Effector memory CD4-positive, alpha-beta T cell (primary cell): ENCODE data around the gene ADGRB3.
"Not testable (repeated sequence)": the region's sequence is repeated elsewhere in the genome, so short reads cannot be mapped to it uniquely, and the experiment has no call there.

Experiments
- DNase-seq, 3 donors: peaks; one replicate each; pipeline ENCODE4 v3.0.0-alpha.2; 2020
- H3K27ac ChIP-seq: 2 replicates; pipeline ENCODE4 v1.7.0; 2013; ENCODE audit warnings: mild to moderate bottlenecking, low read length, moderate library complexity; ENCODE audit not compliant: insufficient read depth, poor library complexity, severe bottlenecking
- H3K27me3 ChIP-seq: replicated peaks from 2 replicates; pipeline ENCODE4 v1.7.0; 2013; ENCODE audit warnings: mild to moderate bottlenecking, low read length; ENCODE audit not compliant: insufficient read depth, control insufficient read depth, poor library complexity, severe bottlenecking
- H3K36me3 ChIP-seq: 2 replicates; pipeline ENCODE4 v1.7.0; 2013; ENCODE audit warnings: mild to moderate bottlenecking, low read length, moderate library complexity; ENCODE audit not compliant: control insufficient read depth, insufficient read depth
- H3K4me1 ChIP-seq: 2 replicates; pipeline ENCODE4 v1.7.0; 2013; ENCODE audit warnings: low read length, mild to moderate bottlenecking; ENCODE audit not compliant: control insufficient read depth, insufficient read depth, poor library complexity, severe bottlenecking
- H3K4me3 ChIP-seq: 2 replicates; pipeline ENCODE4 v1.7.0; 2013; ENCODE audit warnings: low read length, low read depth, mild to moderate bottlenecking; ENCODE audit not compliant: insufficient read depth, poor library complexity, severe bottlenecking
- H3K9me3 ChIP-seq: 2 replicates; pipeline ENCODE4 v1.7.0; 2013; ENCODE audit warnings: mild to moderate bottlenecking, low read length, moderate library complexity; ENCODE audit not compliant: control insufficient read depth

The ADGRB3 gene

GRCh38 chr6:68730291-68731054 is 95.4 kb downstream of the ADGRB3 start:
- Histone ChIP-seq H3K36me3 (no peaks in the 10 kb centered on the region), H3K4me3 (no peak overlapping the region), H3K27me3 (no peaks in the 10 kb centered on the region), H3K9me3 (no peaks in the 10 kb centered on the region), H3K27ac (no peak overlapping the region), H3K4me1 (no peaks in the 10 kb centered on the region)
- no peak for DNase-seq

GRCh38 chr6:68732423-68732822 is 97.3 kb downstream of the ADGRB3 start:
- no peak overlapping the region for H3K27ac ChIP-seq
- no peak overlapping the region for H3K4me3 ChIP-seq
- no peaks in the 10 kb centered on the region for H3K9me3 ChIP-seq
- H3K36me3 ChIP-seq, result no peaks in the 10 kb centered on the region
- H3K27me3 ChIP-seq, result no peaks in the 10 kb centered on the region
- no peaks in the 10 kb centered on the region for H3K4me1 ChIP-seq
- no peak for DNase-seq

GRCh38 chr6:68735866-68736265 is 100.8 kb downstream of the ADGRB3 start:
- Histone ChIP-seq H3K9me3 (no peaks in the 10 kb centered on the region), H3K27ac (no peak overlapping the region), H3K27me3 (no peaks in the 10 kb centered on the region), H3K4me3 (no peak overlapping the region), H3K36me3 (no peaks in the 10 kb centered on the region), H3K4me1 (no peaks in the 10 kb centered on the region)
- DNase-seq, result no peak

- Histone ChIP-seq H3K9me3 (no peaks in the 10 kb centered on the region), H3K27ac (no peak overlapping the region), H3K36me3 (no peaks in the 10 kb centered on the region), H3K27me3 (no peaks in the 10 kb centered on the region), H3K4me3 (no peak overlapping the region), H3K4me1 (no peaks in the 10 kb centered on the region)
- DNase-seq, result no peak
Measured at GRCh38 chr6:68737061-68737460, 102.0 kb downstream of the ADGRB3 start.

GRCh38 chr6:68738039-68738438 is 103.0 kb downstream of the ADGRB3 start:
- Histone ChIP-seq H3K4me1 (no peaks in the 10 kb centered on the region), H3K36me3 (no peaks in the 10 kb centered on the region), H3K9me3 (no peaks in the 10 kb centered on the region), H3K27me3 (no peaks in the 10 kb centered on the region), H3K4me3 (no peak overlapping the region), H3K27ac (no peak overlapping the region)
- DNase-seq, result no peak

- Histone ChIP-seq H3K4me1 (no peaks in the 10 kb centered on the region), H3K36me3 (no peaks in the 10 kb centered on the region), H3K27me3 (no peaks in the 10 kb centered on the region), H3K9me3 (no peaks in the 10 kb centered on the region), H3K27ac (no peak overlapping the region), H3K4me3 (no peak overlapping the region)
- no peak for DNase-seq
Measured at GRCh38 chr6:68740828-68741500, 105.9 kb downstream of the ADGRB3 start.

GRCh38 chr6:68741501-68742386 is 106.7 kb downstream of the ADGRB3 start:
- DNase-seq, result no peak
- Histone ChIP-seq H3K9me3 (no peaks in the 10 kb centered on the region), H3K27ac (no peak overlapping the region), H3K4me3 (no peak overlapping the region), H3K4me1 (no peaks in the 10 kb centered on the region), H3K27me3 (no peaks in the 10 kb centered on the region), H3K36me3 (no peaks in the 10 kb centered on the region)

GRCh38 chr6:68743099-68743498 is 108.0 kb downstream of the ADGRB3 start:
- H3K36me3 ChIP-seq, result no peaks in the 10 kb centered on the region
- no peak overlapping the region for H3K27ac ChIP-seq
- H3K4me3 ChIP-seq, result no peak overlapping the region
- H3K4me1 ChIP-seq, result no peaks in the 10 kb centered on the region
- no peaks in the 10 kb centered on the region for H3K27me3 ChIP-seq
- no peaks in the 10 kb centered on the region for H3K9me3 ChIP-seq
- DNase-seq, result no peak

GRCh38 chr6:68744376-68744775 is 109.3 kb downstream of the ADGRB3 start:
- not testable (repeated sequence) for H3K27me3 ChIP-seq, H3K27ac ChIP-seq, H3K4me3 ChIP-seq, DNase-seq, H3K36me3 ChIP-seq, H3K9me3 ChIP-seq, H3K4me1 ChIP-seq

- H3K27ac ChIP-seq, result no peak overlapping the region
- H3K27me3 ChIP-seq, result no peaks in the 10 kb centered on the region
- H3K4me3 ChIP-seq, result no peak overlapping the region
- H3K36me3 ChIP-seq, result no peaks in the 10 kb centered on the region
- H3K9me3 ChIP-seq, result no peaks in the 10 kb centered on the region
- H3K4me1 ChIP-seq, result no peaks in the 10 kb centered on the region
- DNase-seq, result no peak
Measured at GRCh38 chr6:68746376-68746775, 111.3 kb downstream of the ADGRB3 start.
